GM19397 (cell line): ENCODE results near the gene PRKAR2A.

ENCODE experiments used
- ATAC-seq: cut with Tn5 transposase; IDR thresholded peaks from one replicate; pipeline ENCODE4 v1.9.1; 2021; ENCODE audit warnings: mild to moderate bottlenecking, moderate library complexity; ENCODE audit not compliant: unreplicated experiment

The PRKAR2A gene

GRCh38 chr3:48847504-48848423, at the start of gene PRKAR2A:
Gene PRKAR2A, minus strand, starts transcription at chr3:48847874. Its CDS starts 278 bp downstream, at chr3:48847596.
- peak; percentile 94 for ATAC-seq

- ATAC-seq = no peak
These were observed 49.3 kb upstream of the PRKAR2A start for GRCh38 chr3:48896936-48897335.

GRCh38 chr3:48894516-48894915, 46.8 kb upstream of the PRKAR2A start:
- no peak for ATAC-seq

GRCh38 chr3:48891606-48892005, 43.9 kb upstream of the PRKAR2A start:
- ATAC-seq = no peak

- ATAC-seq = no peak
These were observed 38.1 kb upstream of the PRKAR2A start for GRCh38 chr3:48885753-48886152.

- ATAC-seq = no peak
These were observed 34.0 kb upstream of the PRKAR2A start for GRCh38 chr3:48881652-48882114.

- ATAC-seq = no peak
These were observed 33.3 kb upstream of the PRKAR2A start for GRCh38 chr3:48881006-48881405.

GRCh38 chr3:48879994-48880377, 32.3 kb upstream of the PRKAR2A start:
- no peak for ATAC-seq

- ATAC-seq = no peak
These were observed 31.8 kb upstream of the PRKAR2A start for GRCh38 chr3:48879307-48879993.

- ATAC-seq = no peak
These were observed 30.0 kb upstream of the PRKAR2A start for GRCh38 chr3:48877671-48878070.

- no peak for ATAC-seq
These were observed 15.4 kb upstream of the PRKAR2A start for GRCh38 chr3:48863122-48863521.

- no peak for ATAC-seq
These were observed 11.5 kb upstream of the PRKAR2A start for GRCh38 chr3:48859206-48859605.

GRCh38 chr3:48858709-48859108, 11.0 kb upstream of the PRKAR2A start:
- ATAC-seq = no peak

GRCh38 chr3:48857641-48858040, 10.0 kb upstream of the PRKAR2A start:
- ATAC-seq = no peak

- ATAC-seq = no peak
These were observed 8.8 kb upstream of the PRKAR2A start for GRCh38 chr3:48856469-48856868.

GRCh38 chr3:48855681-48856447, 8.2 kb upstream of the PRKAR2A start:
- ATAC-seq = no peak

- ATAC-seq = no peak
These were observed 4.5 kb upstream of the PRKAR2A start for GRCh38 chr3:48852151-48852550.

- ATAC-seq = no peak
These were observed 3.7 kb upstream of the PRKAR2A start for GRCh38 chr3:48851407-48851806.

GRCh38 chr3:48848816-48849515, 1.3 kb upstream of the PRKAR2A start:
- no peak for ATAC-seq

GRCh38 chr3:48847053-48847503, 596 bp downstream of the PRKAR2A start:
- peak; percentile 32 for ATAC-seq
